Suprapubic skin (tissue), 4 donors: ENCODE measurements around the gene PAK1.

Source experiments
- CTCF ChIP-seq, 2 donors: fragments of 200-600 bp in 1 of 2; fragments of 450-650 bp in 1 of 2; sonication (generic) in 1 of 2; IDR thresholded peaks; one replicate each; pipeline ENCODE4 v1.5.1; 2016 to 2019; ENCODE audit warnings: antibody characterized with exemption in 2 of 2, mild to moderate bottlenecking in 1 of 2, moderate library complexity in 1 of 2
- EP300 ChIP-seq: sonication (generic); formaldehyde crosslinking; IDR thresholded peaks from one replicate; pipeline ENCODE4 v1.6.1; 2017; ENCODE audit warnings: antibody characterized with exemption
- POLR2A ChIP-seq, 2 donors: fragments of 450-650 bp; IDR thresholded peaks; one replicate each; pipeline ENCODE4 v1.6.1; 2017; ENCODE audit warnings: antibody characterized with exemption in 2 of 2, mild to moderate bottlenecking in 2 of 2, moderate library complexity in 2 of 2
- POLR2AphosphoS5 ChIP-seq, 3 donors: sonication (generic); formaldehyde crosslinking; IDR thresholded peaks; one replicate each; pipeline ENCODE4 v1.6.1; 2017; ENCODE audit warnings: antibody characterized with exemption in 3 of 3

GRCh38 chr11:77411717-77412441, 62.0 kb downstream of the PAK1 start:
- TF ChIP-seq CTCF (IDR thresholded peaks at IDR 0.05) (no peak), POLR2AphosphoS5 (IDR thresholded peaks at IDR 0.05) (no peak), POLR2A (IDR thresholded peaks at IDR 0.05) (no peak), EP300 (no peak)
